ENCODE data around the gene NTHL1. TPM values are rescaled to one million over a fixed set of nuclear protein-coding genes. Genes with fewer than 3 reads are reported as not detected.

The NTHL1 gene
- total RNA-seq, 2 donors from 2014 or later: 7.7 to 13.4 TPM

DNA sequence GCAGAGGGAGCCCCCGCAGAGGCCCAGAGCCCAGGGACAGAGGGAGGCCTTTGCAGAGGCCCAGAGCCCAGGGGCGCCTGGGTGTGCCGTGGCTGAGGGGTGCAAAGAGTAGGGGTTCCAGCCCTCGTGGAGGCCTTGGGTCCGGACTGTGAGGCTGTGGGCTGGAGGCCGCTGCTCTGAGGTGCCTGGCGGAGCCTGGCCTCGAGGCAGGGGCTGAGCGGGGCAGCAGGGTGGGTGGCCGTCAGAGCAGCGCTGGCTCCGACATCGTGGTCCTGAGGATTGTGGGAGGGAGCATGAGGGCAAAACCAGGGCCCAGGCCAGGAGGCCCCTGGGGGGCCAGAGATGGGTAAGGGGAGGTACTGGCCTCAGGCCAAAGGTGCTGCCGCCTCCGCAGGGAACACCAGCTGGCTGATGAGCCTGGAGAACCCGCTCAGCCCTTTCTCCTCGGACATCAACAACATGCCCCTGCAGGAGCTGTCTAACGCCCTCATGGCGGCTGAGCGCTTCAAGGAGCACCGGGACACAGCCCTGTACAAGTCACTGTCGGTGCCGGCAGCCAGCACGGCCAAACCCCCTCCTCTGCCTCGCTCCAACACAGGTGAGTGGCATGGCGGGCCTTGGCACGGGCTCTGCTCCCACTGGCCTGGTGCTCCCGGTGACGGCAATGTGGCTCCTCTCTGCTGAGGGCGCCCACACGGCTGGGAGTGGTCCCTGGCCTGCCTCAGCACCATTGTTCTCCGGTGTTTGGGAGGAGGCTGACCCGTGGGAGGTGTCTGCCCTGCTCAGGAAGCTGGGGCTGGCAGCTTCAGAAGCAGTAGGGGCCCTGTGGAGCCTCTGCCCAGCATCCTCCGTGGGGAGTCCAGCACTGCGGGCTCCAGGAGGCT is 33.8 kb upstream of the NTHL1 start:
- ATAC-seq (ENCODE audit: insufficient number of reproducible peaks, low FRiP score, low read depth): no peak
- Histone ChIP-seq H3K4me3 (no peak overlapping the region), H3K9me3 (no peaks in the 10 kb centered on the region), H3K27me3 (replicated peaks; ENCODE audit: insufficient read depth) (no peaks in the 10 kb centered on the region), H3K27ac (no peak overlapping the region), H3K4me1 (ENCODE audit: control insufficient read depth in 1 of 2, low read depth in 2 of 2) (no peaks in the 10 kb centered on the region), H3K36me3 (peaks cover 14% of the 10 kb centered on the region)
- no peak for DNase-seq (ENCODE audit: low spot score)
- TF ChIP-seq, protein P1, sequence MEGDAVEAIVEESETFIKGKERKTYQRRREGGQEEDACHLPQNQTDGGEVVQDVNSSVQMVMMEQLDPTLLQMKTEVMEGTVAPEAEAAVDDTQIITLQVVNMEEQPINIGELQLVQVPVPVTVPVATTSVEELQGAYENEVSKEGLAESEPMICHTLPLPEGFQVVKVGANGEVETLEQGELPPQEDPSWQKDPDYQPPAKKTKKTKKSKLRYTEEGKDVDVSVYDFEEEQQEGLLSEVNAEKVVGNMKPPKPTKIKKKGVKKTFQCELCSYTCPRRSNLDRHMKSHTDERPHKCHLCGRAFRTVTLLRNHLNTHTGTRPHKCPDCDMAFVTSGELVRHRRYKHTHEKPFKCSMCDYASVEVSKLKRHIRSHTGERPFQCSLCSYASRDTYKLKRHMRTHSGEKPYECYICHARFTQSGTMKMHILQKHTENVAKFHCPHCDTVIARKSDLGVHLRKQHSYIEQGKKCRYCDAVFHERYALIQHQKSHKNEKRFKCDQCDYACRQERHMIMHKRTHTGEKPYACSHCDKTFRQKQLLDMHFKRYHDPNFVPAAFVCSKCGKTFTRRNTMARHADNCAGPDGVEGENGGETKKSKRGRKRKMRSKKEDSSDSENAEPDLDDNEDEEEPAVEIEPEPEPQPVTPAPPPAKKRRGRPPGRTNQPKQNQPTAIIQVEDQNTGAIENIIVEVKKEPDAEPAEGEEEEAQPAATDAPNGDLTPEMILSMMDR (IDR thresholded peaks at IDR 0.05): no peak

DNA sequence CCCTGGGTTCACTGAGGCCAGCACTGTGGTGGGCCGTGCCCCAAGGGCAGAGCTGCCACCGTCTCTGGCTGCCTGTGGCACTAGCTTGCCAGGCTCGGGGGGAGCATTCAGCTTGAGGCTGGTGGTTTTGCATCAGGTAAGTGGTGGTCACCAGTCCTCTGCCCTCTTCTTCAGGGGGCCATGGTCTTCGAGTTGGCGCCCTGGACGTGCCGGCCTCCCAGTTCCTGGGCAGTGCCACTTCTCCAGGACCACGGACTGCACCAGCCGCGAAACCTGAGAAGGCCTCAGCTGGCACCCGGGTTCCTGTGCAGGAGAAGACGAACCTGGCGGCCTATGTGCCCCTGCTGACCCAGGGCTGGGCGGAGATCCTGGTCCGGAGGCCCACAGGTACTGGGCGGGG is 32.4 kb upstream of the NTHL1 start:
- TF ChIP-seq, protein P1 (IDR thresholded peaks at IDR 0.05): no peak
- Histone ChIP-seq H3K27me3 (replicated peaks; ENCODE audit: insufficient read depth) (no peaks in the 10 kb centered on the region), H3K4me1 (ENCODE audit: control insufficient read depth in 1 of 2, low read depth in 2 of 2) (no peaks in the 10 kb centered on the region), H3K4me3 (no peak overlapping the region), H3K27ac (no peak overlapping the region), H3K36me3 (peaks cover 21% of the 10 kb centered on the region), H3K9me3 (no peaks in the 10 kb centered on the region)
- DNase-seq (ENCODE audit: low spot score) (no peak), ATAC-seq (ENCODE audit: insufficient number of reproducible peaks, low FRiP score, low read depth) (no peak)

DNA sequence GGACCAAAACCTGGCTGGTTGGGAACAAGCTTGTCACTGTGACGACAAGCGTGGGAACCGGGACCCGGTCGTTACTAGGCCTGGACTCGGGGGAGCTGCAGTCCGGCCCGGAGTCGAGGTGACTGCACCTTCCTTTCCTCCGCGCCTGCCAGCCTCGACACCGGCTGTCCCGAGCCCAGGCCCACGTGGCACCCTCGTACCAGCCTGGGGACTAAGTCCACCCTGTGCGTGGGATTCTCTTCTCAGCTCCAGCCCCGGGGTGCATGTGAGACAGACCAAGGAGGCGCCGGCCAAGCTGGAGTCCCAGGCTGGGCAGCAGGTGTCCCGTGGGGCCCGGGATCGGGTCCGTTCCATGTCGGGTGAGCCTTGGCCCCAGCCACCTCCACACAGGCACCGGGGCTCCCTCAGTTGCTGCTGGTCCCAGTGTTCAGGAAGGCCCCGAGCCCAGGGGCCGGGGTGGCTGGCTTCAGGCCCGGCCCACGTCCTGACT is 31.7 kb upstream of the NTHL1 start:
- H3K27ac ChIP-seq: no peak overlapping the region
- no peak overlapping the region for H3K4me3 ChIP-seq
- TF ChIP-seq, protein P1 (IDR thresholded peaks at IDR 0.05): no peak
- peaks cover 25% of the 10 kb centered on the region for H3K36me3 ChIP-seq
- H3K9me3 ChIP-seq: no peaks in the 10 kb centered on the region
- H3K4me1 ChIP-seq (ENCODE audit: control insufficient read depth in 1 of 2, low read depth in 2 of 2): no peaks in the 10 kb centered on the region
- DNase-seq (ENCODE audit: low spot score) (no peak), ATAC-seq (ENCODE audit: insufficient number of reproducible peaks, low FRiP score, low read depth) (no peak)
- H3K27me3 ChIP-seq (replicated peaks; ENCODE audit: insufficient read depth): no peaks in the 10 kb centered on the region

DNA sequence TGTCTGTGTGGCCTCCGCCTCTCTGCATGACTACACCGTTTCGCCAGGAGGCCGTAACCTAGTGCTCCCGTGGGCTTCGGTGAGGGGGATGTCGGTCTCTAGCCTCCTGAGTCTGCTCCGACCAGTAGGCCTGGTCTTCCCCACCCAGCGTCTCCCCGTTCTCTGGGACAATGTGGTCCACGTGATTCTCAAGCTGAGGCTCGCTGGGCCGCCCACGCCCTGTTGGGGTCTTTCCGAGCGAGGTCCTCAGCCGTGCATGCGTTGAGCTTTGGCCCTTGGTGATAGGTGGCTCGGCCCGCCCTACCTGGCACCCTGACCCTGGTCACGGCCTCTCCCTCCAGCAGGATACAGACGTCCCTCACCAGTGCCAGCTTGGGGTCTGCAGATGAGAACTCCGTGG is 31.1 kb upstream of the NTHL1 start:
- H3K27ac ChIP-seq: no peak overlapping the region
- DNase-seq (ENCODE audit: low spot score): no peak
- H3K36me3 ChIP-seq: peaks cover 28% of the 10 kb centered on the region

DNA sequence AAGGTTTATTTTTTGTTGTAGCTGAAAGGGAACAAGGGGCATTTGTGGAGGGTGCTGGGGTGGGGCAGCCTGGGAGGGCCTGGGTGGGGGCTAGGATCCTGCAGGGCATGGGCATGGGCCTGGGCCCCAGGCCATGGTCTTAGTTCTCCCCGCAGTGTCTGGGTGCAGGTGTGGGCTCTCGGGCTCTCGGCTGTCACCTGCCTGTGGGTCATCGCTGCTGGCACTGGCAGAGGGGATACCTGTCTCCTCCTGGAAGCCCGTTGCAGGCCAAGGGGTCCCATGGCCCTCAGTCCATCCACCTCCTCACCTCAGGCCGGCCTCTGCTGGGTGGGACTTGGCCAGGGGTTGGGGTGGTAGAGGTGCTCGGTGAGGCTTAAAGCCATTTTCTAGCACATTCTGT is 30.5 kb upstream of the NTHL1 start:
- Histone ChIP-seq H3K4me1 (ENCODE audit: control insufficient read depth in 1 of 2, low read depth in 2 of 2) (no peaks in the 10 kb centered on the region), H3K36me3 (peaks cover 34% of the 10 kb centered on the region), H3K27me3 (replicated peaks; ENCODE audit: insufficient read depth) (no peaks in the 10 kb centered on the region), H3K4me3 (no peak overlapping the region), H3K9me3 (no peaks in the 10 kb centered on the region), H3K27ac (no peak overlapping the region)
- DNase-seq (ENCODE audit: low spot score): no peak
- TF ChIP-seq, protein P1 (IDR thresholded peaks at IDR 0.05): no peak
- ATAC-seq (ENCODE audit: insufficient number of reproducible peaks, low FRiP score, low read depth): no peak

More for the DNA sequence above, 31.1 kb upstream of the NTHL1 start:
- H3K9me3 ChIP-seq: no peaks in the 10 kb centered on the region
- no peak overlapping the region for H3K4me3 ChIP-seq
- TF ChIP-seq, protein P1 (IDR thresholded peaks at IDR 0.05): no peak
- H3K4me1 ChIP-seq (ENCODE audit: control insufficient read depth in 1 of 2, low read depth in 2 of 2): no peaks in the 10 kb centered on the region
- H3K27me3 ChIP-seq (replicated peaks; ENCODE audit: insufficient read depth): no peaks in the 10 kb centered on the region
- no peak for ATAC-seq (ENCODE audit: insufficient number of reproducible peaks, low FRiP score, low read depth)

Measured in thoracic aorta (tissue), 2 donors.